ENCODE data around the gene TAMM41.
"Not testable (repeated sequence)": the region's sequence is repeated elsewhere in the genome, so short reads cannot be mapped to it uniquely, and the experiment has no call there.

Gene TAMM41

GRCh38 chr3:11860213-11860612 lies 13.5 kb upstream of the TAMM41 start:
- not testable (repeated sequence) for H3K9ac ChIP-seq (ENCODE audit: low read depth, low read length, poor library complexity, severe bottlenecking); H2AFZ ChIP-seq (ENCODE audit: low read length); H3K4me1 ChIP-seq (ENCODE audit: insufficient read depth, low read length, poor library complexity, severe bottlenecking); H3K36me3 ChIP-seq (ENCODE audit: insufficient read depth, low read length); H3K4me2 ChIP-seq (ENCODE audit: low read depth, low read length, poor library complexity, severe bottlenecking); H3K9me2 ChIP-seq (replicated peaks; ENCODE audit: low read depth, low read length); H3K79me2 ChIP-seq (ENCODE audit: insufficient read depth, low read length); H3K27me3 ChIP-seq (ENCODE audit: insufficient read depth, low read length, poor library complexity, severe bottlenecking); H3K4me3 ChIP-seq (ENCODE audit: low read length, poor library complexity, severe bottlenecking); H4K20me1 ChIP-seq (ENCODE audit: insufficient read depth, low read length, poor library complexity, severe bottlenecking); H3K9me3 ChIP-seq (ENCODE audit: insufficient read depth, low read depth, low read length); H3F3A ChIP-seq (ENCODE audit: low read depth)

DNA sequence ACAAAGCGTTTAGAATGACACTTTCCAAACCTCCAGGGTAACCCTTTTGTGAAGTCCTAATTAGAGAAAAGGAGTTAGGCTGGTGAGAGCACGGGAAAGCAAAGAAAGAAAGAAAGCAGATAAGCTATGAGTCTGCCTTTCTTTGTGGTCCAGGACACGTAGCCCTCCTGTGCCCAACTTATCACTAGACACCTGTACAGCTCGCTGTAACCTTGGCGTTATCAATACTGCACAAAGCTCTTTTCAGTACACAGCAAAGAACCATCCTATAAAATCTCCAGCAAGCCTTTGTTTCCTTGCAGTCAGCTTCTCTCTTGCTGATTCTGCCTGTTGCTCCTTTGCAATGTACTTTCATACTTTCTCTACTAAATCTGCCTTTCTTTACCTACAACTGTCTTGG lies 6.8 kb upstream of the TAMM41 start:
- no peak for TF ChIP-seq EZH2phosphoT487 (IDR thresholded peaks at IDR 0.05; ENCODE audit: borderline replicate concordance)
- TF ChIP-seq, protein P1, sequence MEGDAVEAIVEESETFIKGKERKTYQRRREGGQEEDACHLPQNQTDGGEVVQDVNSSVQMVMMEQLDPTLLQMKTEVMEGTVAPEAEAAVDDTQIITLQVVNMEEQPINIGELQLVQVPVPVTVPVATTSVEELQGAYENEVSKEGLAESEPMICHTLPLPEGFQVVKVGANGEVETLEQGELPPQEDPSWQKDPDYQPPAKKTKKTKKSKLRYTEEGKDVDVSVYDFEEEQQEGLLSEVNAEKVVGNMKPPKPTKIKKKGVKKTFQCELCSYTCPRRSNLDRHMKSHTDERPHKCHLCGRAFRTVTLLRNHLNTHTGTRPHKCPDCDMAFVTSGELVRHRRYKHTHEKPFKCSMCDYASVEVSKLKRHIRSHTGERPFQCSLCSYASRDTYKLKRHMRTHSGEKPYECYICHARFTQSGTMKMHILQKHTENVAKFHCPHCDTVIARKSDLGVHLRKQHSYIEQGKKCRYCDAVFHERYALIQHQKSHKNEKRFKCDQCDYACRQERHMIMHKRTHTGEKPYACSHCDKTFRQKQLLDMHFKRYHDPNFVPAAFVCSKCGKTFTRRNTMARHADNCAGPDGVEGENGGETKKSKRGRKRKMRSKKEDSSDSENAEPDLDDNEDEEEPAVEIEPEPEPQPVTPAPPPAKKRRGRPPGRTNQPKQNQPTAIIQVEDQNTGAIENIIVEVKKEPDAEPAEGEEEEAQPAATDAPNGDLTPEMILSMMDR (conservative IDR thresholded peaks at IDR 0.05; ENCODE audit: low read length), result no peak
- no peaks in the 10 kb centered on the region for H4K20me1 ChIP-seq (ENCODE audit: insufficient read depth, low read length, poor library complexity, severe bottlenecking)
- H3K4me2 ChIP-seq (ENCODE audit: low read depth, low read length, poor library complexity, severe bottlenecking), result no peak overlapping the region
- H3K36me3 ChIP-seq (ENCODE audit: insufficient read depth, low read length), result no peaks in the 10 kb centered on the region
- H3K9me3 ChIP-seq (ENCODE audit: insufficient read depth, low read depth, low read length), result no peaks in the 10 kb centered on the region
- H3K4me3 ChIP-seq (ENCODE audit: low read length, poor library complexity, severe bottlenecking), result no peak overlapping the region
- H3K9me2 ChIP-seq (replicated peaks; ENCODE audit: low read depth, low read length), result no peaks in the 10 kb centered on the region
- no peaks in the 10 kb centered on the region for H3F3A ChIP-seq (ENCODE audit: low read depth)
- H3K9ac ChIP-seq (ENCODE audit: low read depth, low read length, poor library complexity, severe bottlenecking), result no peak overlapping the region
- no peak overlapping the region for H2AFZ ChIP-seq (ENCODE audit: low read length)
- no peaks in the 10 kb centered on the region for H3K4me1 ChIP-seq (ENCODE audit: insufficient read depth, low read length, poor library complexity, severe bottlenecking)
- no peaks in the 10 kb centered on the region for H3K79me2 ChIP-seq (ENCODE audit: insufficient read depth, low read length)
- no peaks in the 10 kb centered on the region for H3K27me3 ChIP-seq (ENCODE audit: insufficient read depth, low read length, poor library complexity, severe bottlenecking)

GRCh38 chr3:11850003-11850402 lies 3.3 kb upstream of the TAMM41 start:
- Histone ChIP-seq H3K4me1 (ENCODE audit: insufficient read depth, low read length, poor library complexity, severe bottlenecking) (peaks cover 9% of the 10 kb centered on the region), H3K9me2 (replicated peaks; ENCODE audit: low read depth, low read length) (no peaks in the 10 kb centered on the region), H2AFZ (ENCODE audit: low read length) (no peak overlapping the region), H3F3A (ENCODE audit: low read depth) (no peaks in the 10 kb centered on the region), H3K9ac (ENCODE audit: low read depth, low read length, poor library complexity, severe bottlenecking) (no peak overlapping the region), H3K4me2 (ENCODE audit: low read depth, low read length, poor library complexity, severe bottlenecking) (no peak overlapping the region), H3K27me3 (ENCODE audit: insufficient read depth, low read length, poor library complexity, severe bottlenecking) (no peaks in the 10 kb centered on the region), H3K9me3 (ENCODE audit: insufficient read depth, low read depth, low read length) (no peaks in the 10 kb centered on the region), H3K36me3 (ENCODE audit: insufficient read depth, low read length) (no peaks in the 10 kb centered on the region), H4K20me1 (ENCODE audit: insufficient read depth, low read length, poor library complexity, severe bottlenecking) (peaks cover 10% of the 10 kb centered on the region), H3K79me2 (ENCODE audit: insufficient read depth, low read length) (peaks cover 17% of the 10 kb centered on the region), H3K4me3 (ENCODE audit: low read length, poor library complexity, severe bottlenecking) (no peak overlapping the region)
- TF ChIP-seq, protein P1 (conservative IDR thresholded peaks at IDR 0.05; ENCODE audit: low read length), result no peak; the same call in 1 of the 2 replicates
- no peak for TF ChIP-seq EZH2phosphoT487 (IDR thresholded peaks at IDR 0.05; ENCODE audit: borderline replicate concordance)

GRCh38 chr3:11847607-11848006 lies 922 bp upstream of the TAMM41 start:
- Histone ChIP-seq H4K20me1 (ENCODE audit: insufficient read depth, low read length, poor library complexity, severe bottlenecking) (peaks cover 12% of the 10 kb centered on the region), H3K9me3 (ENCODE audit: insufficient read depth, low read depth, low read length) (no peaks in the 10 kb centered on the region), H3K4me2 (ENCODE audit: low read depth, low read length, poor library complexity, severe bottlenecking) (no peak overlapping the region), H3K4me1 (ENCODE audit: insufficient read depth, low read length, poor library complexity, severe bottlenecking) (peaks cover 13% of the 10 kb centered on the region), H2AFZ (ENCODE audit: low read length) (peak overlapping the region; percentile 93; the same call in 1 of the 2 replicates), H3K9me2 (replicated peaks; ENCODE audit: low read depth, low read length) (no peaks in the 10 kb centered on the region), H3K4me3 (ENCODE audit: low read length, poor library complexity, severe bottlenecking) (no peak overlapping the region), H3F3A (ENCODE audit: low read depth) (no peaks in the 10 kb centered on the region), H3K27me3 (ENCODE audit: insufficient read depth, low read length, poor library complexity, severe bottlenecking) (no peaks in the 10 kb centered on the region), H3K9ac (ENCODE audit: low read depth, low read length, poor library complexity, severe bottlenecking) (no peak overlapping the region), H3K36me3 (ENCODE audit: insufficient read depth, low read length) (peaks cover 7% of the 10 kb centered on the region; the same call in 1 of the 2 replicates), H3K79me2 (ENCODE audit: insufficient read depth, low read length) (peaks cover 23% of the 10 kb centered on the region)
- TF ChIP-seq, protein P1 (conservative IDR thresholded peaks at IDR 0.05; ENCODE audit: low read length), result peak; percentile 29; the same call in 1 of the 2 replicates
- no peak for TF ChIP-seq EZH2phosphoT487 (IDR thresholded peaks at IDR 0.05; ENCODE audit: borderline replicate concordance)

Measured in Loucy (cell line).